Adrenal gland (tissue), 5 donors: Measurements from ENCODE around the gene ANK3.

Experiments
- POLR2A ChIP-seq, 2 donors: fragments of 450-650 bp; IDR thresholded peaks; one replicate each; pipeline ENCODE4 v1.6.1; 2017; ENCODE audit warnings: antibody characterized with exemption in 2 of 2, mild to moderate bottlenecking in 2 of 2, moderate library complexity in 1 of 2
- TF ChIP-seq, protein P1 (sequence below), 6 experiments: fragments of 450-650 bp in 4 of 6; fragments of 200-600 bp in 2 of 6; sonication (generic) in 1 of 6; IDR thresholded peaks; 1 replicate in 5 of 6; 2 replicates in 1 of 6; pipeline versions ENCODE4 v1.5.1 to v1.8.0; 2016 to 2021; ENCODE audit warnings: antibody characterized with exemption in 6 of 6, mild to moderate bottlenecking in 2 of 6, moderate library complexity in 1 of 6
- donor health status: DM: no; HTN: no; CAD: no.

- TF ChIP-seq, protein P1, sequence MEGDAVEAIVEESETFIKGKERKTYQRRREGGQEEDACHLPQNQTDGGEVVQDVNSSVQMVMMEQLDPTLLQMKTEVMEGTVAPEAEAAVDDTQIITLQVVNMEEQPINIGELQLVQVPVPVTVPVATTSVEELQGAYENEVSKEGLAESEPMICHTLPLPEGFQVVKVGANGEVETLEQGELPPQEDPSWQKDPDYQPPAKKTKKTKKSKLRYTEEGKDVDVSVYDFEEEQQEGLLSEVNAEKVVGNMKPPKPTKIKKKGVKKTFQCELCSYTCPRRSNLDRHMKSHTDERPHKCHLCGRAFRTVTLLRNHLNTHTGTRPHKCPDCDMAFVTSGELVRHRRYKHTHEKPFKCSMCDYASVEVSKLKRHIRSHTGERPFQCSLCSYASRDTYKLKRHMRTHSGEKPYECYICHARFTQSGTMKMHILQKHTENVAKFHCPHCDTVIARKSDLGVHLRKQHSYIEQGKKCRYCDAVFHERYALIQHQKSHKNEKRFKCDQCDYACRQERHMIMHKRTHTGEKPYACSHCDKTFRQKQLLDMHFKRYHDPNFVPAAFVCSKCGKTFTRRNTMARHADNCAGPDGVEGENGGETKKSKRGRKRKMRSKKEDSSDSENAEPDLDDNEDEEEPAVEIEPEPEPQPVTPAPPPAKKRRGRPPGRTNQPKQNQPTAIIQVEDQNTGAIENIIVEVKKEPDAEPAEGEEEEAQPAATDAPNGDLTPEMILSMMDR (IDR thresholded peaks at IDR 0.05): no peak
- TF ChIP-seq POLR2A (IDR thresholded peaks at IDR 0.05): no peak
Observed at GRCh38 chr10:60299961-60300883, 89.5 kb downstream of the ANK3 start.
